Uterus (tissue), 4 donors: ENCODE measurements around the gene MED19. TPM values are rescaled to one million over a fixed set of nuclear protein-coding genes. Genes with fewer than 3 reads are reported as not detected.

Experiments
- DNase-seq, 2 donors: peaks; one replicate each; pipeline ENCODE4 v3.0.0-alpha.2; 2019 to 2020
- H3K27ac ChIP-seq, 2 donors: fragments of 200-600 bp; sonication (generic); 1 replicate in 1 of 2; 2 replicates in 1 of 2; pipeline ENCODE4 v1.5.1; 2016 to 2018
- H3K27me3 ChIP-seq, 2 donors: fragments of 200-600 bp; sonication (generic); one replicate each; pipeline ENCODE4 v1.5.1; 2018 to 2019; ENCODE audit warnings: control low read depth in 1 of 2
- H3K36me3 ChIP-seq, 2 donors: fragments of 200-600 bp; sonication (generic); one replicate each; pipeline ENCODE4 v1.5.1; 2019; ENCODE audit warnings: control low read depth in 1 of 2
- H3K4me1 ChIP-seq, 2 donors: fragments of 200-600 bp; sonication (generic); one replicate each; pipeline ENCODE4 v1.5.1; 2018 to 2019; ENCODE audit warnings: control low read depth in 1 of 2
- H3K4me3 ChIP-seq, 2 donors: fragments of 200-600 bp; sonication (generic); 1 replicate in 1 of 2; 2 replicates in 1 of 2; pipeline ENCODE4 v1.5.1; 2018 to 2019; ENCODE audit warnings: mild to moderate bottlenecking in 1 of 2
- H3K9me3 ChIP-seq, 2 donors: fragments of 200-600 bp; sonication (generic); one replicate each; pipeline ENCODE4 v1.5.1; 2019; ENCODE audit warnings: control low read depth in 1 of 2
- CTCF ChIP-seq, 4 experiments: fragments of 200-600 bp in 2 of 4; fragments of 450-650 bp in 2 of 4; sonication (generic) in 2 of 4; IDR thresholded peaks; one replicate each; pipeline ENCODE4 v1.5.1; 2016 to 2019; ENCODE audit warnings: antibody characterized with exemption in 4 of 4, mild to moderate bottlenecking in 2 of 4, moderate library complexity in 1 of 4
- POLR2A ChIP-seq, 2 donors: fragments of 450-650 bp; IDR thresholded peaks; one replicate each; pipeline ENCODE4 v1.6.1; 2016; ENCODE audit warnings: antibody characterized with exemption in 2 of 2, mild to moderate bottlenecking in 1 of 2, moderate library complexity in 1 of 2
- intact Hi-C: fragments of 100-400 bp; cut with DNase I; formaldehyde crosslinking; loops from one replicate; pipeline ENCODE4 v1.15.1; 2023; ENCODE audit warnings: low total_unique reads
- small RNA-seq: library from RNA; depleted of rRNA; stranded (forward); fragments of <200 nt; gene quantifications from one replicate; pipeline ENCODE3, GENCODE V24; 2016
- total RNA-seq, 4 donors: library from RNA; depleted of rRNA in 3 of 4; stranded (reverse); fragments of >200 nt in 3 of 4; gene quantifications; one replicate each; pipeline versions ENCODE4 v1.1.0 to v1.2.4, GENCODE V29; 2014 to 2023
- donor health status: DM: yes; HTN: yes; CAD: no.

MED19 gene
- total RNA-seq, 4 donors from 2014 or later = 5.9 to 11.3 (median 9.1) TPM

- Histone ChIP-seq H3K27me3 (no peaks in the 10 kb centered on the region), H3K27ac (no peak overlapping the region), H3K4me1 (peaks cover 0 to 5% of the 10 kb centered on the region in 2 donors), H3K9me3 (no peaks in the 10 kb centered on the region), H3K36me3 (no peaks in the 10 kb centered on the region), H3K4me3 (no peak overlapping the region)
- intact Hi-C loops = no loop called here
- DNase-seq = no peak
- TF ChIP-seq CTCF (IDR thresholded peaks at IDR 0.05) (no peak), POLR2A (IDR thresholded peaks at IDR 0.05) (no peak)
Measured at GRCh38 chr11:57659669-57660068, 52.3 kb downstream of the MED19 start.

GRCh38 chr11:57658023-57658361, 54.0 kb downstream of the MED19 start:
- Histone ChIP-seq H3K27me3 (no peaks in the 10 kb centered on the region), H3K36me3 (no peaks in the 10 kb centered on the region), H3K4me3 (peak overlapping the region; percentile 56 to 61), H3K4me1 (peaks cover 0 to 5% of the 10 kb centered on the region in 2 donors), H3K9me3 (no peaks in the 10 kb centered on the region), H3K27ac (peak overlapping the region; percentile 52 to 93)
- DNase-seq = no peak
- intact Hi-C loops = no loop called here
- TF ChIP-seq CTCF (IDR thresholded peaks at IDR 0.05) (no peak), POLR2A (IDR thresholded peaks at IDR 0.05) (no peak)

- Histone ChIP-seq H3K9me3 (no peaks in the 10 kb centered on the region), H3K27me3 (no peaks in the 10 kb centered on the region), H3K27ac (peak within 1 kb of the TSS; percentile 87 to 93), H3K36me3 (no peaks in the 10 kb centered on the region), H3K4me3 (peak within 1 kb of the TSS; percentile 56 to 61), H3K4me1 (peaks cover 0 to 5% of the 10 kb centered on the region in 2 donors)
- intact Hi-C loops = no loop called here
- TF ChIP-seq CTCF (IDR thresholded peaks at IDR 0.05) (peak in 2 of 4 experiments; percentile 4 to 17), POLR2A (IDR thresholded peaks at IDR 0.05) (peak; percentile 77 to 86)
- DNase-seq = peak; percentile 99 to 100
Measured at GRCh38 chr11:57657194-57658022, 54.6 kb downstream of the MED19 start, which contains the start of gene CLP1. Gene CLP1 (plus strand): TSS chr11:57657762. CDS start chr11:57659477, 1,715 bp downstream.

- Histone ChIP-seq H3K4me3 (peak overlapping the region; percentile 56 to 61), H3K27ac (peak overlapping the region; percentile 87 to 93), H3K27me3 (no peaks in the 10 kb centered on the region), H3K36me3 (no peaks in the 10 kb centered on the region), H3K9me3 (no peaks in the 10 kb centered on the region), H3K4me1 (peaks cover 0 to 5% of the 10 kb centered on the region in 2 donors)
- DNase-seq = no peak
- no peak for TF ChIP-seq POLR2A (IDR thresholded peaks at IDR 0.05)
- TF ChIP-seq CTCF (IDR thresholded peaks at IDR 0.05) = no peak
- intact Hi-C loops = no loop called here
Measured at GRCh38 chr11:57656885-57657193, 55.2 kb downstream of the MED19 start.

Small RNA genes lying within 50 kb of the gene (small RNA-seq; reads per million reads assigned to genes)
- not detected for gene TMX2-CTNND1

Other genes with a start within 250 kb of the MED19 start
- 10 to 100 TPM; 13.1 to 48.4 (median 22.5) TPM for gene SLC43A1, start 196.5 kb downstream of the MED19 start, total RNA-seq
- 10 to 100 TPM in 3 of 4 donors, 1 to 10 TPM in 1; 7.7 to 47.4 (median 19.6) TPM for gene TIMM10, start 181.5 kb downstream of the MED19 start, total RNA-seq
- gene SMTNL1, start 174.6 kb downstream of the MED19 start, total RNA-seq = not detected
- gene UBE2L6, start 144.5 kb downstream of the MED19 start, total RNA-seq = 10 to 100 TPM; 28.3 to 87.9 (median 84.2) TPM
- gene SERPING1, start 114.5 kb downstream of the MED19 start, total RNA-seq = 100 to 1,000 TPM in 3 of 4 donors, 10 to 100 TPM in 1; 39.3 to 742 (median 362) TPM
- gene YPEL4, start 62.3 kb downstream of the MED19 start, total RNA-seq = 1 to 10 TPM in 3 of 4 donors, under 1 TPM in 1; 0.26 to 7.6 (median 2.7) TPM
- 10 to 100 TPM in 2 of 4 donors, 1 to 10 TPM in 2; 3.1 to 24.4 (median 12.2) TPM for gene CLP1, start 54.5 kb downstream of the MED19 start, total RNA-seq
- 10 to 100 TPM; 27.2 to 50.6 (median 34.6) TPM for gene ZDHHC5, start 44.1 kb downstream of the MED19 start, total RNA-seq
- 10 to 100 TPM; 23.3 to 62.1 (median 49.8) TPM for gene TMX2, start 378 bp upstream of the MED19 start, total RNA-seq
- 100 to 1,000 TPM in 2 of 4 donors, 10 to 100 TPM in 2; 78.3 to 475 (median 105) TPM for gene SELENOH, start 29.3 kb upstream of the MED19 start, total RNA-seq
- gene BTBD18, start 39.6 kb upstream of the MED19 start, total RNA-seq = not detected
- gene CTNND1, start 49.6 kb upstream of the MED19 start, total RNA-seq = 100 to 1,000 TPM in 3 of 4 donors, 10 to 100 TPM in 1; 54.1 to 226 (median 166) TPM